Gastroesophageal sphincter (tissue), 3 donors: ENCODE measurements around the gene SLC6A19.

Experiments used
- CTCF ChIP-seq, 4 experiments: fragments of 200-600 bp in 2 of 4; fragments of 450-650 bp in 2 of 4; sonication (generic) in 1 of 4; IDR thresholded peaks; one replicate each; pipeline ENCODE4 v1.5.1; 2017 to 2019; ENCODE audit warnings: antibody characterized with exemption in 4 of 4, mild to moderate bottlenecking in 2 of 4, moderate library complexity in 2 of 4
- EP300 ChIP-seq: sonication (generic); formaldehyde crosslinking; IDR thresholded peaks from one replicate; pipeline ENCODE4 v1.6.1; 2017; ENCODE audit warnings: antibody characterized with exemption, mild to moderate bottlenecking
- POLR2A ChIP-seq, 2 donors: fragments of 450-650 bp; IDR thresholded peaks; one replicate each; pipeline ENCODE4 v1.6.1; 2017; ENCODE audit warnings: antibody characterized with exemption in 2 of 2, mild to moderate bottlenecking in 2 of 2, moderate library complexity in 1 of 2
- POLR2AphosphoS5 ChIP-seq: sonication (generic); formaldehyde crosslinking; IDR thresholded peaks from one replicate; pipeline ENCODE4 v1.6.1; 2017; ENCODE audit warnings: antibody characterized with exemption

- TF ChIP-seq CTCF (IDR thresholded peaks at IDR 0.05) (no peak), POLR2AphosphoS5 (no peak), EP300 (no peak), POLR2A (IDR thresholded peaks at IDR 0.05) (no peak)
Observed at GRCh38 chr5:1268056-1268455, 66.7 kb downstream of the SLC6A19 start.
